ENCODE data around the gene PTPRD. TPM values are rescaled to one million over a fixed set of nuclear protein-coding genes. Genes with fewer than 3 reads are reported as not detected.

PTPRD gene
- 0.03 TPM in 1 of 2 replicates, not detected in the other for total RNA-seq (2014; rRNA removed; shearing (Covaris generic))
- total RNA-seq (2022) = not detected in 2 replicates
- Bru-seq, nascent RNA = percentile 9 among the genes with signal in this experiment
- percentile 7 among the genes with signal in this experiment for BruChase-seq, experiment 1, labeled RNA remaining after a 6-hour chase
- BruChase-seq, experiment 2, labeled RNA remaining after a 2-hour chase = percentile 7 among the genes with signal in this experiment
- long read RNA-seq, partial matches to known transcripts = 0 of 1 reads
- long read RNA-seq, other reads (novel, unspliced or antisense) = 1 of 1 reads

DNA sequence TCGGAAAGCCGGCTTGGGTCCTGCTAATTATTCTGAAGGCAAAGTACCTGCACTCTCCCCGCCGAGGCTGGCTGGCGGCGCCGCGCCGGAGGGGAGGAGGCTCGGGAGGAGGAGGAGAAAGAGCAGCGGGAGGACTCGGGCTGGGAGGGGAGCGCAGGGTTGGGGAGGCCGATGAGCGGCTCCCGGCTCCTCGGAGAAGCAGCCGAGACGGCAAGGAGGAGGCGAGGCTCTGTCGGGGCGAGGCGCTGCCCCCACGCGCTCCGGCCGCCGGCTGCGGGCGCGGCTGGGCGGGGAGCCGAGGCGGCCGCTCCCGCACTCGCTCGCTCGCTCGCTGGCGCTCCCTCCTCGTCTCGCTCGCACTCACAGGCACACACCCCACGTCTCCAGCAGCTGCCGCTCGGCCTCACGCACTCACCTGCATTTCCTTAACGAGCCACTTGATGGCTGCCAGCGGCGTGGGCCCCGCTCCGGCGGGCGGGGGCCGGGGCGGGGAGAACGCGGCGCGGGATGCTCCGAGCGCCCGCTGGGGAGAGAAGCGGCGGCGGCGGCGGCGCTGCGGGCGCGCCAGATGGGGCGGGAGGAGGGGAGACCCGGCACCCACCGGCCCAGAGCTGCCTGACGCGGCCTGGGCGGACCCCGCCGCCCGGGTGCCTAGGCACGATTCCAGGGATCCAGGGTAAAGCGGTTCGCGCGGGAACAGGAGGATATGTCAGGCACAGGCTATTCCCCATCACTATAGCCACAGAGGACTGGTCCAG, at the start of gene PTPRD:
TSS of gene PTPRD (minus strand) at position 362 of the 758 bp plus-strand sequence.
- TF ChIP-seq CTCF (conservative IDR thresholded peaks at IDR 0.05; ENCODE audit: low read length) (no peak), EZH2phosphoT487 (IDR thresholded peaks at IDR 0.05; ENCODE audit: borderline replicate concordance, low read depth, low read length) (no peak)
- no peak for DNase-seq (ENCODE audit: low spot score)
- H3K4me2 ChIP-seq (ENCODE audit: low read length) = no peak within 1 kb of the TSS

DNA sequence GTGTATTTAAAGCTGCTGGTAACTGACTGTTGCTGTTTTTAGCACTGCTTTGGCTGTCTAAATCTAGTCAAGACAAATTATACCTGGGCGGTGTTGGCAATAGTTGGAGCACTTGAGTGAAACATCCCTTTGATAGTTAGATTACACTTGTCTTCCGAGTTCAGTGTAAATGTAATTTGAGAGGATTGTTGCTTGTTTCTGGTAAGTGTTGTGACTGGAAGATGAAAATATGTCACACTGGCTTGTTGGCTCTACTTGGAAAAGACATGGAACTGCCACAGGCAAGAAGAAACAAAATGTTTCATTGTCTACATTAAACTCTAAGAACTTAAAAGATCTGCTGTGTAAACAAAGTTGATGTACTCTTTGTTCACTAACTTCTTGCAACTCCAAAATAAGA, 49.2 kb upstream of the PTPRD start:
- DNase-seq (ENCODE audit: low spot score) = no peak
- no peaks in the 10 kb centered on the region for H4K20me1 ChIP-seq (ENCODE audit: insufficient read depth, low read length)
- intact Hi-C loops (cut with micrococcal nuclease; ENCODE audit: unreplicated experiment) = no loop called here

More for the DNA sequence above, at the start of gene PTPRD:
- POLR2A ChIA-PET = no interaction called here
- CTCF ChIA-PET (ENCODE audit: unreplicated experiment) = interaction anchor here (0.6 kb wide), 1 partner anchor 105 kb away, joined by 3 read pairs; no protein-coding TSS in a partner anchor
- no peak within 1 kb of the TSS for H3K27ac ChIP-seq (ENCODE audit: low read depth, low read length, poor library complexity, severe bottlenecking)
- no peaks in the 10 kb centered on the region for H4K20me1 ChIP-seq (ENCODE audit: insufficient read depth, low read length)
- H3K9me2 ChIP-seq (ENCODE audit: insufficient read depth, low read length) = no peaks in the 10 kb centered on the region
- no peaks in the 10 kb centered on the region for H3K79me2 ChIP-seq (ENCODE audit: insufficient read depth, low read depth, low read length)
- intact Hi-C loops (cut with micrococcal nuclease; ENCODE audit: unreplicated experiment) = no loop called here
- no peaks in the 10 kb centered on the region for H3K9me3 ChIP-seq (ENCODE audit: low read length)
- no peak within 1 kb of the TSS for H2AFZ ChIP-seq (ENCODE audit: low read length)
- H3K36me3 ChIP-seq (ENCODE audit: insufficient read depth, low read length) = no peaks in the 10 kb centered on the region
- no peaks in the 10 kb centered on the region for H3K4me1 ChIP-seq (ENCODE audit: insufficient read depth, low read length, poor library complexity, severe bottlenecking)
- H3K4me3 ChIP-seq (ENCODE audit: low read depth, low read length, poor library complexity, severe bottlenecking) = no peak within 1 kb of the TSS
- BruUV-seq (replicated peaks) = no TSS peak

More for the DNA sequence above, 49.2 kb upstream of the PTPRD start:
- H3K4me1 ChIP-seq (ENCODE audit: insufficient read depth, low read length, poor library complexity, severe bottlenecking) = no peaks in the 10 kb centered on the region
- POLR2A ChIA-PET = no interaction called here
- TF ChIP-seq EZH2phosphoT487 (IDR thresholded peaks at IDR 0.05; ENCODE audit: borderline replicate concordance, low read depth, low read length) = no peak
- no peak for TF ChIP-seq CTCF (conservative IDR thresholded peaks at IDR 0.05; ENCODE audit: low read length)
- no peak overlapping the region for H2AFZ ChIP-seq (ENCODE audit: low read length)
- H3K4me3 ChIP-seq (ENCODE audit: low read depth, low read length, poor library complexity, severe bottlenecking) = no peak overlapping the region
- H3K27ac ChIP-seq (ENCODE audit: low read depth, low read length, poor library complexity, severe bottlenecking) = no peak overlapping the region
- H3K9me2 ChIP-seq (ENCODE audit: insufficient read depth, low read length) = no peaks in the 10 kb centered on the region
- H3K36me3 ChIP-seq (ENCODE audit: insufficient read depth, low read length) = no peaks in the 10 kb centered on the region
- no peak overlapping the region for H3K4me2 ChIP-seq (ENCODE audit: low read length)
- no peaks in the 10 kb centered on the region for H3K9me3 ChIP-seq (ENCODE audit: low read length)
- no TSS peak for BruUV-seq (replicated peaks)
- CTCF ChIA-PET (ENCODE audit: unreplicated experiment) = no interaction called here
- H3K79me2 ChIP-seq (ENCODE audit: insufficient read depth, low read depth, low read length) = no peaks in the 10 kb centered on the region

All from OCI-LY7 (cell line).